HL-60 (cell line): ENCODE data around the gene AIFM3.

Experiments used
- CTCF ChIP-seq: IDR thresholded peaks from one replicate; pipeline ENCODE4 v1.5.1; 2011; ENCODE audit warnings: low read length, control low read depth, inconsistent platforms; ENCODE audit not compliant: insufficient read depth
- GABPA ChIP-seq: IDR thresholded peaks from 2 replicates; pipeline ENCODE4 v1.6.1; 2012; ENCODE audit warnings: low read depth
- POLR2AphosphoS5 ChIP-seq: IDR thresholded peaks from 2 replicates; pipeline ENCODE4 v1.6.1; 2012; ENCODE audit warnings: low read depth
- REST ChIP-seq: IDR thresholded peaks from 2 replicates; pipeline ENCODE4 v1.6.1; 2012; ENCODE audit warnings: low read depth; ENCODE audit not compliant: insufficient replicate concordance
- SPI1 ChIP-seq: IDR thresholded peaks from 2 replicates; pipeline ENCODE4 v1.6.1; 2012; ENCODE audit warnings: low read depth, mild to moderate bottlenecking, borderline replicate concordance

GRCh38 chr22:20992056-20992442 is 25.0 kb downstream of the AIFM3 start:
- TF ChIP-seq CTCF (no peak), POLR2AphosphoS5 (no peak), REST (no peak), SPI1 (no peak), GABPA (no peak)
